Stimulated activated CD8-positive, alpha-beta memory T cell treated with anti-CD3 and anti-CD28 coated beads, Interleukin-7, amount 100 ng/mL, for 4 hours (primary cell): ENCODE measurements around the gene CAST.

Source experiments
- DNase-seq, 2 donors: peaks; one replicate each; pipeline ENCODE4 v3.0.0-alpha.2; 2020; ENCODE audit warnings: low read depth in 2 of 2

The CAST gene

GRCh38 chr5:96671441-96671840 lies 9.3 kb downstream of the CAST start:
- no peak for DNase-seq

DNA sequence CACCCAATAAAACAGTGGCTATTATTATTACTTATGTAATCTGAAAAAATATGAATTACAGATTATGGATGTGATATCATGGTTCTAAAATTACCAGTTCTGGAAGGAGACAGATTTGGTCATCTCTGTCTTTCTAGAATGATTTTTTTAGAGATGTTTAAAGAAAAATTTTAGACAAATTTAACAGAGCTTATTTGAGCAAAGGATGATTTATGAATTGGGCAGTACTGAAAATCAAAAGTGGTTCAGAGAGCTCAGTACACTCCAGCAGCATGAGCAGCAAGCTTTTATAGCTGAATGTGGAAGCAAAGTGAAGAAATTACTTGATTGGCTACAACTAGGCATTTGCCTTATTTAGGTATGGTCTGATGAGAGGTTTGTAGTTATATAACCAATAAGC lies 11.0 kb downstream of the CAST start:
- no peak for DNase-seq

DNA sequence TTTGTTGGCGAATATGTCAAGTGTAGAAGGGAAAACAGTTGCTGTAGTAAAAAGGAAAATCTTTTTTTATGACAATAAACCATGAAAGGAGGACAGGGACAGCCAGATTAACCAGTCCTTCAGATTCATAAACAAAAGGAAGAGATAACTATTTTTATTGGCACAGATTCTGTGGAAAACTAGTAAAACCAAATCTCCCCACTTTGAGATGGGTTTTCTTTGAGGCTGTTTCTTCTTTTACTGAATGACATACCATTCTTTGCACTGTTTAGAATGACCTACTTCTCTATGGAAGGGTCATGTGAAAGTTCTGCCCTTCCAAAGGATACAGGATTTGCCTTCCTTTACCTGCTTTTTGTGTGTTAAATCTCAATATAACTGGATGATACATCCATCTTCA lies 13.7 kb downstream of the CAST start:
- DNase-seq: no peak

- no peak for DNase-seq
Measured at GRCh38 chr5:96677496-96677895, 15.3 kb downstream of the CAST start.

GRCh38 chr5:96679293-96679692 lies 17.1 kb downstream of the CAST start:
- no peak for DNase-seq

- DNase-seq: no peak
Measured at GRCh38 chr5:96680759-96681470, 18.7 kb downstream of the CAST start.

GRCh38 chr5:96683392-96683791 lies 21.2 kb downstream of the CAST start:
- no peak for DNase-seq

GRCh38 chr5:96683810-96684209 lies 21.6 kb downstream of the CAST start:
- DNase-seq: no peak

GRCh38 chr5:96687080-96687479 lies 24.9 kb downstream of the CAST start:
- DNase-seq: no peak

DNA sequence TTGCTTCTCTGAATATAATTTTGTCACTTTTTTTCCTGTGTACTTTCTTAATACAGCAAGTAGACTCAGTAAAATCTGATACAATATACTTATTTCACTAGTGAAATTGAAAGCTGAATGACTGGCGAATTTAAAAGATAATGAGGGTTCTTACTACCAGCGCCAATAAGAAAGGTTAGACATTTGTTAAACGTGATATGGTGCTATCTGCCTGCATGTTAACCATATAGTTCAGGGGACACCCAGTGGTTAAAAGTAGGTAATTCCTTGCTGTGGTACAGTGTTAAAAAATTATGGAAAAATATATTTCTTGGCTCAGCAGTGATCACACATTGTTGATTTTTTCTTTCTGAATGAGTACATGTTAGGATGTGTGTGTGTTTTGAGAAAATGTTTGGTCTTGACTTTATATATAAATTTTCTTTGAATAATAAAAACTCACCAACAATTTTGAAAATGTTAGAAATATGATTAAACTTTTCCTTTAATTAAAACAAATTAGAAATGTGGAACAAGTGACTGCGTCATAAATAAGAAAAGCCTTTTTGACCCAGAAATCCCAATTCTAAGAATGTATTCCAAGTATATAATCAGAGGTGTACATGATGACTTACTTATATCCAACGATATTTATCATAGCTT lies 25.8 kb downstream of the CAST start:
- DNase-seq: no peak

DNA sequence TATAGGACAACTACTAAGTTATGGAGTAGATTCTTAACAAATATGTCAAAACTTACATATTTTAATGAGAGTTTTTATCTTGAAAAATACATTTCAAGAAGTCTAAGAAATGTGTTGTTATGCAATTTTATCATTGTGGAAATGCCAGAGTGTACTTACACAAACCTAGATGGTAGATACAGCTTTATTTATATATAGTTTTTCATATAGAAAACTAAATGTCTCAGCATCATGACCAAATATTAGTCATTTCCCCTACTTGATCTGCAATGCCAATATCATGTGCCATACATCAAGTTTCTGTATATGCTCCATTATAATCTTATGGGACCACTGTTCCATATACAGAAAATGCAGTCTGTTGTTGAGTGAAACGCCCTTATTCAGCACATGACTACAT lies 28.7 kb downstream of the CAST start:
- no peak for DNase-seq

- no peak for DNase-seq
Measured at GRCh38 chr5:96691503-96692303, 29.5 kb downstream of the CAST start.

- no peak for DNase-seq
Measured at GRCh38 chr5:96692441-96692840, 30.3 kb downstream of the CAST start.

GRCh38 chr5:96699186-96699820 lies 37.1 kb downstream of the CAST start:
- DNase-seq: no peak

GRCh38 chr5:96702503-96703383 lies 40.6 kb downstream of the CAST start:
- peak; percentile 76 to 82 for DNase-seq

GRCh38 chr5:96703384-96703920 lies 41.3 kb downstream of the CAST start:
- DNase-seq: peak in 1 of 2 donors; percentile 47

- DNase-seq: no peak
Measured at GRCh38 chr5:96703995-96704394, 41.8 kb downstream of the CAST start.

GRCh38 chr5:96706433-96707111 lies 44.4 kb downstream of the CAST start:
- DNase-seq: no peak

DNA sequence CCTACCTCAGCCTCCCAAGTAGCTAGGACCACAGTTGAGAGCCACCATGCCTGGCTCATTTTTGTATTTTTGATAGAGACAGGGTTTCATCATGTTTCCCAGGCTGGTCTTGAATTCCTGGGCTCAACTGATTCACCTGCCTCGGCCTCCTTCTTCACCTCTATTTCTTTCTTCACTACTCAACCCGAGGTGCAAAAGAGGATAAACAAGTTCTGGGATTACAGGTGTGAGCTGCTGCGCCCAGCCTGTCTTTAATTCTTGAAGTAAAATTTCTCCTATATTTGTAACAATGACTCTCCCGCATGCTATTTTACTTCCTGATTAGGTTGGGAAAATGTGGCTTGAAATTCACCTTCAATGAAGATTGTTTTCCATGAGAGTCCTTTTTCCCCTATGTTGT lies 46.4 kb downstream of the CAST start:
- DNase-seq: no peak

GRCh38 chr5:96709152-96709821 lies 47.1 kb downstream of the CAST start:
- no peak for DNase-seq
